Fibroblast of mammary gland (primary cell): ENCODE measurements around the gene CCL16.

Source experiments
- DNase-seq: peaks from one replicate; pipeline ENCODE4 v3.0.0-alpha.2; 2010; ENCODE audit warnings: low read depth
- H3K4me3 ChIP-seq: 2 replicates; pipeline ENCODE4 v1.5.1; 2011; ENCODE audit warnings: low read depth, mild to moderate bottlenecking, low read length, moderate library complexity; ENCODE audit not compliant: control insufficient read depth
- TF ChIP-seq, protein P1 (sequence below): conservative IDR thresholded peaks from 2 replicates; pipeline ENCODE4 v1.5.1; 2011; ENCODE audit warnings: low read depth, low read length, inconsistent platforms; ENCODE audit not compliant: control insufficient read depth, insufficient read depth

CCL16 gene

DNA sequence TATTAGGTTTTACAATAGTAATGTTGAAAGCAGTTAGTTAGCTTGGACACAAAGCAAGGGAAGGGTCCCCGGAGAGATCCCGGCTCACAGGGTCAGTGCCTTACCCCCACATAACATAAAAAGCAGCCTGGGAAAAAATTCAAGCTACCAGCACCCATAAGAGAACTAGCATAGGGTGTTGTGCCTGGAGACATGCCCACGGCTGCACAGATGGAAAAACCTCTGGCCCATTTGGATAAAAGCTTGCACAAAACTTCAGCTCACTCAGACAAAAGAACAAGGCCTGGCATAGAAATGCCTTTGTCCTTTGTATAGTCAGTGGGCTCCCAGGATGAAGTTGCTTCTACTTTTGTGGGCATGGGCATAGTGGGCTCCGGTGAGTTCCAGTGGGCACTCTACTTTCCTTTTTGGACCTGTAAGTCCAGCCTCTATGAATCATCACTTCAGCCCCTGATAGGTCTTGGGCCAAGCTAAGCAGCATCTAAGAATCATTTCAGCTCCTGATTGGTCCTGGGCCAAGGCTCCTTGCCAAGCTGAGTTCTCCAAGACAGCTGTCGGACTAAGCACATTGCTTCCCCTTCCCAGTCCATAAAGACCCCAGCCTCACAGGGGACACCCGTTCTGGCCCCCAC lies 49.4 kb downstream of the CCL16 start:
- TF ChIP-seq, protein P1, sequence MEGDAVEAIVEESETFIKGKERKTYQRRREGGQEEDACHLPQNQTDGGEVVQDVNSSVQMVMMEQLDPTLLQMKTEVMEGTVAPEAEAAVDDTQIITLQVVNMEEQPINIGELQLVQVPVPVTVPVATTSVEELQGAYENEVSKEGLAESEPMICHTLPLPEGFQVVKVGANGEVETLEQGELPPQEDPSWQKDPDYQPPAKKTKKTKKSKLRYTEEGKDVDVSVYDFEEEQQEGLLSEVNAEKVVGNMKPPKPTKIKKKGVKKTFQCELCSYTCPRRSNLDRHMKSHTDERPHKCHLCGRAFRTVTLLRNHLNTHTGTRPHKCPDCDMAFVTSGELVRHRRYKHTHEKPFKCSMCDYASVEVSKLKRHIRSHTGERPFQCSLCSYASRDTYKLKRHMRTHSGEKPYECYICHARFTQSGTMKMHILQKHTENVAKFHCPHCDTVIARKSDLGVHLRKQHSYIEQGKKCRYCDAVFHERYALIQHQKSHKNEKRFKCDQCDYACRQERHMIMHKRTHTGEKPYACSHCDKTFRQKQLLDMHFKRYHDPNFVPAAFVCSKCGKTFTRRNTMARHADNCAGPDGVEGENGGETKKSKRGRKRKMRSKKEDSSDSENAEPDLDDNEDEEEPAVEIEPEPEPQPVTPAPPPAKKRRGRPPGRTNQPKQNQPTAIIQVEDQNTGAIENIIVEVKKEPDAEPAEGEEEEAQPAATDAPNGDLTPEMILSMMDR, result no peak
- peak; percentile 28 for DNase-seq
- H3K4me3 ChIP-seq, result no peak overlapping the region

DNA sequence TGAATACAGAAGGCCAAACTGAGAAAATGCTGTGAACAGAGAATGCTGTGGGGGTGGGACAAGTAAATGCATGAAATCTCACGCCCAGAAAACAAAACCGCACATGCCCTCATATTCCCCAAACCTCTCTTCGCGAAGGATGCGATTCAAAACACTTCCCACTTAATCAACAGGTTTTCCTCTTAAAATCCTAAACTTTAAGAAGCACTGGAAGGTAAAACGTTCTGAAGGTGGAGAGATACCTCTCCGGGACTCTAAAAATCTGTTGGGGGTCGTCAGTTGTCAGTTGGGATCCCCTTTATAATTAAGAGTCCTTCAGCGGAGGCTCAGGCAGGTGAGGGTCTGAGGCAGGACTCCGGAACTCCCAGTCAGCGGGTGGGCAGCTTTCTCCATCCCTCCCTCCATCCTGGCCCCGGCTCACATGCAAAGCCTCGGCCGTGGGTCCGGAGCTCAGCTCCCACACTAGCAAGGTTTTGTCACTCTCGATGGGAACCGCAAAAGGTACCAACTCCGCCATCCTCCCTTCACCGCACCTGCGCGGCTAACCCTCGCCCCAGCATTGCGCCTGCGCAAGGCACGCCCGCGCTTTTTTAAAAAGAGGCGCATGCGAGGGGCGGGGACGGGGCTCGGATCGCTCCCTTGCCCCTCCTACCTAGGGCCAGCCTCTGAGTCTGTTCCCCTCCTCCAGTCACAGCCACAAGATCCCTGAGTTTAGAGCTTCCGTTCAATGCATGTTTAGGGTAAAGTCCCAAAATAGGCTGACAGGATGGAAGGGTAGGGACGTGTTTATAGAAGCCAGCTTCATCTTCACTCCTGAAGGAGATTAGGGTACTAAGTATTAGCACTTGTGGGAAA lies 50.9 kb downstream of the CCL16 start, which contains the start of gene RDM1:
RDM1 (minus strand) TSS at position 563 of the 855 bp plus-strand sequence; CDS start at position 517, 46 bp downstream.
- TF ChIP-seq, protein P1, result no peak
- peak within 1 kb of the TSS; percentile 46 for H3K4me3 ChIP-seq
- peak; percentile 42 for DNase-seq

DNA sequence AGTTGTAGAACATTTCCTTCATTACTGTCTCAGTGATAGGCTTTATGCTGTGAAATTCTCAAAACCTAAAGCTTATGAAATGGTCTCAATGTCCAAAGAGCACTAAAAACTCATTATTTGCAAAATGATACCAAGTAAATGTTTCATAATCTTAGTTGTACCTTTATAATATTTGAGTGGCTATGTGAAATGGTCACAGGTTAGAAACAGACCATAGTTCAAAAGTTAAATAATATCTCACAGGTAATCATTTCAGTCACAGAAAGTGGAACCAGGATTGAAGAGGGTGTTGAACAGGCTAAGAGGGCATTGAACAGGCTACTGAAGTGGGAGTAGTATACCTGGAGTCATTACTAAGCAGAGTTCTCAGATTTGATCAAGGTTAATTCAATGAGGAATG lies 53.6 kb downstream of the CCL16 start:
- DNase-seq, result no peak
- H3K4me3 ChIP-seq, result no peak overlapping the region
- TF ChIP-seq, protein P1, result no peak
